Astrocyte of the cerebellum (primary cell): ENCODE measurements around the gene CCDC9B.

Source experiments
- DNase-seq: peaks from one replicate; pipeline ENCODE4 v3.0.0-alpha.2; 2011; ENCODE audit warnings: low read depth
- H3K4me3 ChIP-seq: 2 replicates; pipeline ENCODE4 v1.5.1; 2011; ENCODE audit warnings: mild to moderate bottlenecking, low read depth, low read length, moderate library complexity
- CTCF ChIP-seq: IDR thresholded peaks from 2 replicates; pipeline ENCODE4 v1.5.1; 2012; ENCODE audit warnings: low read length, low read depth, moderate library complexity, mild to moderate bottlenecking; ENCODE audit errors: missing control alignments
- in situ Hi-C: cut with HindIII; loops from 2 replicates; pipeline ENCODE4 v1.10.0; 2017; ENCODE audit warnings: low sequenced_read_pairs

CCDC9B gene

GRCh38 chr15:40340038-40340739 is 550 bp downstream of the CCDC9B start:
- TF ChIP-seq CTCF = no peak
- DNase-seq = no peak
- in situ Hi-C loops = no loop called here
- H3K4me3 ChIP-seq = peak overlapping the region; percentile 36

GRCh38 chr15:40339621-40339945 is 1.2 kb downstream of the CCDC9B start:
- in situ Hi-C loops = no loop called here
- TF ChIP-seq CTCF = peak; percentile 10
- H3K4me3 ChIP-seq = peak overlapping the region; percentile 36
- DNase-seq = no peak

GRCh38 chr15:40338921-40339620 is 1.7 kb downstream of the CCDC9B start:
- in situ Hi-C loops = no loop called here
- DNase-seq = no peak
- H3K4me3 ChIP-seq = peak overlapping the region; percentile 36
- TF ChIP-seq CTCF = no peak

- TF ChIP-seq CTCF = peak; percentile 70
- no peak for DNase-seq
- H3K4me3 ChIP-seq = no peak overlapping the region
- in situ Hi-C loops = no loop called here
These were observed 2.6 kb downstream of the CCDC9B start for GRCh38 chr15:40338041-40338657.

- in situ Hi-C loops = no loop called here
- H3K4me3 ChIP-seq = no peak overlapping the region
- TF ChIP-seq CTCF = no peak
- no peak for DNase-seq
These were observed 3.1 kb downstream of the CCDC9B start for GRCh38 chr15:40337597-40337996.

- in situ Hi-C loops = no loop called here
- H3K4me3 ChIP-seq = no peak overlapping the region
- TF ChIP-seq CTCF = no peak
- no peak for DNase-seq
These were observed 4.0 kb downstream of the CCDC9B start for GRCh38 chr15:40336744-40337122.
